ENCODE data around the gene PCSK7. TPM values are rescaled to one million over a fixed set of nuclear protein-coding genes. Genes with fewer than 3 reads are reported as not detected.

The PCSK7 gene
- total RNA-seq, 1 donor from 2014 or later = 50.2 TPM

DNA sequence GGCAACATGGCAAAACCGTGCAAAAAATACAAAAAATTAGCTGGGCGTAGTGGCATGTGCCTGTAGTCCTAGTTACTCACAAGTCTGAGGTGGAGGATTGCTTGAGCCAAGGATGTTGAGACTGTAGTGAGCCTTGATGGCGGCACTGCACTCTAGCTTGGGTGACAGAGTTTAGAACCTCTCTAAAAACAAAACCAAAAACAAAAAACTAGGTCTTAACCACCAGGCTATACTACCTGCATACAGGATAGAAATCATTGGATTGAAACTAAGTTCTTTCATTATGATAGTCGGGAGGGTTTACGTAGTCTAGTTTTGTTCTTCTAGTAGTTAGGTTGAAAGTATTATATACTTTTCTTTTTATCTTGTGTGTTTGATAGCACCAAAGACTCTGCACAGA lies 6.3 kb upstream of the PCSK7 start:
- Histone ChIP-seq H3K9me3 (no peaks in the 10 kb centered on the region), H3K27ac (no peak overlapping the region), H3K27me3 (ENCODE audit: low read depth) (no peaks in the 10 kb centered on the region), H3K36me3 (peaks cover 46% of the 10 kb centered on the region), H3K4me3 (no peak overlapping the region), H3K4me1 (peaks cover 13% of the 10 kb centered on the region)
- TF ChIP-seq, protein P1, sequence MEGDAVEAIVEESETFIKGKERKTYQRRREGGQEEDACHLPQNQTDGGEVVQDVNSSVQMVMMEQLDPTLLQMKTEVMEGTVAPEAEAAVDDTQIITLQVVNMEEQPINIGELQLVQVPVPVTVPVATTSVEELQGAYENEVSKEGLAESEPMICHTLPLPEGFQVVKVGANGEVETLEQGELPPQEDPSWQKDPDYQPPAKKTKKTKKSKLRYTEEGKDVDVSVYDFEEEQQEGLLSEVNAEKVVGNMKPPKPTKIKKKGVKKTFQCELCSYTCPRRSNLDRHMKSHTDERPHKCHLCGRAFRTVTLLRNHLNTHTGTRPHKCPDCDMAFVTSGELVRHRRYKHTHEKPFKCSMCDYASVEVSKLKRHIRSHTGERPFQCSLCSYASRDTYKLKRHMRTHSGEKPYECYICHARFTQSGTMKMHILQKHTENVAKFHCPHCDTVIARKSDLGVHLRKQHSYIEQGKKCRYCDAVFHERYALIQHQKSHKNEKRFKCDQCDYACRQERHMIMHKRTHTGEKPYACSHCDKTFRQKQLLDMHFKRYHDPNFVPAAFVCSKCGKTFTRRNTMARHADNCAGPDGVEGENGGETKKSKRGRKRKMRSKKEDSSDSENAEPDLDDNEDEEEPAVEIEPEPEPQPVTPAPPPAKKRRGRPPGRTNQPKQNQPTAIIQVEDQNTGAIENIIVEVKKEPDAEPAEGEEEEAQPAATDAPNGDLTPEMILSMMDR (IDR thresholded peaks at IDR 0.05) = no peak
- intact Hi-C loops (cut with DNase I) = no loop called here
- DNase-seq = no peak
- ATAC-seq = no peak

DNA sequence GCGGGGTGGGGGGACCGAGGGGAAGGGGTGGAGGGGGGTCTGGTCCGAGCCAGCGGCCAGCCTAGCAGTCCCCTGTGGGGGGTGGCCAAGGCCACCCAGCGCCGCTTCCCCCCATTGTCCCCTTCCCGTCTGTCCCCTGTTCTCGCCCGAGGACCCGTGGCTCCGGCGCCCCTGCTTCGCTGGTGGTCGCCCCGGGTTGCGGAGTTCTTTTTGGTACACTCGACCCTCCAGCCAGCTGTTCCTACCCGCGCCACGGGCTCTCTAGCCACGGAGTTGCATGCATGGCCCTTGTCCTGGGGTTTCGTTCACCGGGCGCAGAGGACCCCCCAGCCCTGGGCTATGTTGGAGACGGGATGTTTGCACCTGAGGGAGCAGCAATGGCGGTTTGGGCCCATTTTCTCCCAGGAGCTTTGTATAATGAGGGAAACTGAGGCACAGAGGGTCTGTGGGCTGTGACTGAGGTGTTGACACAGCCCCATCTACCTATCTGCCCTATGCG lies 1.1 kb upstream of the PCSK7 start:
- Histone ChIP-seq H3K4me3 (peak overlapping the region; percentile 94), H3K27ac (peak overlapping the region; percentile 95), H3K9me3 (no peaks in the 10 kb centered on the region), H3K27me3 (ENCODE audit: low read depth) (no peaks in the 10 kb centered on the region), H3K4me1 (peaks cover 34% of the 10 kb centered on the region), H3K36me3 (peaks cover 28% of the 10 kb centered on the region)
- ATAC-seq (peak; percentile 34 to 35), DNase-seq (peak; percentile 63)
- intact Hi-C loops (cut with DNase I) = no loop called here
- TF ChIP-seq, protein P1 (IDR thresholded peaks at IDR 0.05) = no peak

DNA sequence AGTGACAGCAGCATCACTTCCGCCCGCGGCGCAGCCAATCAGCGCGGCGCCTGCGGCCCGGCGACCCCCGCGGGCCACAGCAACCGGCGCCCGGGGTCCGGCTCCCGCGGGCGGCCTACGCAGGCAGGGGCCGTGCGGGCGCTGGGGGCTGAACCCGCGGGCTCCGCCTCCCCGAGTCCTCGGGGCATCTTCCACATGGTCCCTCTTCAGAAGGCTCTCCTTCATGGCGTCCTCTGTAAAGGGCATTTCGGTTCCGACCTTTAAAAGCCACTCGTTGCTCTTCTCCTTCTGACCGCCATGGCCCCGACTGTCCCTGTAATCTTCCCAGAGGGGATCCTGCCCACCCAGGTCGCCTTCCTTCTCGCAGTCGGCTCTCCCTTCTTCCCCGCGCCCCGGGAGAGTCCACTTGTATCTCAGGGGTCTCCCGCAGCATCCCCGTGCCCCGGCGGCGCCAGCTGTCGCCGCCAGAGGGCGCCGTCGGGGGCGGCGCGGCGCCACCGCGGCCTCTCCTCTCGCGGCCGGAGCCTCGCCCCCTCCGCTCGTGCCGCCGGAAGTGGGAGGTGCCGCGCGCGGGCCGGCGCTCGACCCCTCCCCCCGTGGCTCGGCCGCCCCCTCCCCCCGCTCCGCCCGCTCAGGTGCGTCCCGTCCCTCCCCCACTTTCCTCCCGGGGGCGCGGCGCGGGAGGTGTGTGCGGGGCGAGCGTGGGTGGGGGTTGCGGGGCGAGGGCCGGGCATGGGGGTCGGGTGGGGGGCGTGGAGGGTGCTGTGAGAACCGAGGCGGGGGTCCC lies 412 bp upstream of the PCSK7 start, which contains the start of gene RNF214:
Gene RNF214, plus strand, starts transcription at position 580 of the 787 bp plus-strand sequence. CDS start 1,602 bp downstream, outside the sequence.
- TF ChIP-seq, protein P1 (IDR thresholded peaks at IDR 0.05) = peak; percentile 80
- intact Hi-C loops (cut with DNase I) = no loop called here
- DNase-seq = peak; percentile 81

DNA sequence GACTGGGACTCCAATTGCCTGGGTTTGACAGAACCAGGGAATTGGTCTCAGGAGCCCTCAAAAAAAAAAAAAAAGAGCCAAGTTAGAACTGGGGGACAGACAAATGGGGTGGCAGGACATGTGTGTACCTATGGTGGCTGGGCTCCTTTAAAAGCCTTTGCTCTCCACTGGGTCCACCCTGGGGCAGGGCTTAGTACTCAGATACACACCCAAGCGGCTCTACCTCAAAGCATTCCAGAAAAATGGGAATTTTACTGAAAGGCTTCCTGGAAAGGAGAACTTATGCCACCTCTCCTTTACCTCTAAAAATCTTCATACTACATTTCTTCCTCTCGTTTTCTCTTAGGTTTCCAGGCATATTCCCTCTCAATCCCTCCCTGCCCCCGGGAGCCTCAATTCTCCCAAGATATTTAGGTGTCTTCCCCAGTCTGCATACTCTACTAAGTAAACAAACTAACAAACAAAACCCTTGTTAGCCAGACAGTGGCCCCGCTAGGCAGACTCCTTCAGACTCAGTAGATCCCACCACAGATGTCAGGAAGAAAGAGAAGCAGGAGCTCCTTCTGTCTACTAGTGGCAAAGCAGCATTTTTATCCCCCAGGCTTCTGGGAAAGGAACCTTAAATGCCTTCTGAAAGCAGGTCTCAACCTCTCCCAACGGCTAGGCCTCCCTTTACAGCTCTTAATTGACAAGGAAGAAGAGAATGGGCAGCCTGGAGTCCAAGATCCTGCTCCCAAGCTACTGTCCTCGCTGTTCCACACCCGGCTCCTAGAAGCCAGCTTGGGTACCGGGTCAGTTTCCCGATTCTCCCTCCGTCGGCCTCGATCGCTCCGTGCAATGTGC lies 653 bp downstream of the PCSK7 start:
- TF ChIP-seq, protein P1 (IDR thresholded peaks at IDR 0.05) = no peak
- intact Hi-C loops (cut with DNase I) = no loop called here
- DNase-seq (no peak), ATAC-seq (no peak)
- H3K4me3 ChIP-seq = peak overlapping the region; percentile 94
- no peaks in the 10 kb centered on the region for H3K9me3 ChIP-seq
- no peaks in the 10 kb centered on the region for H3K27me3 ChIP-seq (ENCODE audit: low read depth)
- H3K4me1 ChIP-seq = peaks cover 35% of the 10 kb centered on the region
- peaks cover 38% of the 10 kb centered on the region for H3K36me3 ChIP-seq
- peak overlapping the region; percentile 95 for H3K27ac ChIP-seq

More for the DNA sequence above, 412 bp upstream of the PCSK7 start, which contains the start of gene RNF214:
- no peaks in the 10 kb centered on the region for H3K9me3 ChIP-seq
- peak; percentile 93 to 96 for ATAC-seq
- peak within 1 kb of the TSS; percentile 95 for H3K27ac ChIP-seq
- no peaks in the 10 kb centered on the region for H3K27me3 ChIP-seq (ENCODE audit: low read depth)
- peaks cover 34% of the 10 kb centered on the region for H3K36me3 ChIP-seq
- peak within 1 kb of the TSS; percentile 94 for H3K4me3 ChIP-seq
- peaks cover 34% of the 10 kb centered on the region for H3K4me1 ChIP-seq

DNA sequence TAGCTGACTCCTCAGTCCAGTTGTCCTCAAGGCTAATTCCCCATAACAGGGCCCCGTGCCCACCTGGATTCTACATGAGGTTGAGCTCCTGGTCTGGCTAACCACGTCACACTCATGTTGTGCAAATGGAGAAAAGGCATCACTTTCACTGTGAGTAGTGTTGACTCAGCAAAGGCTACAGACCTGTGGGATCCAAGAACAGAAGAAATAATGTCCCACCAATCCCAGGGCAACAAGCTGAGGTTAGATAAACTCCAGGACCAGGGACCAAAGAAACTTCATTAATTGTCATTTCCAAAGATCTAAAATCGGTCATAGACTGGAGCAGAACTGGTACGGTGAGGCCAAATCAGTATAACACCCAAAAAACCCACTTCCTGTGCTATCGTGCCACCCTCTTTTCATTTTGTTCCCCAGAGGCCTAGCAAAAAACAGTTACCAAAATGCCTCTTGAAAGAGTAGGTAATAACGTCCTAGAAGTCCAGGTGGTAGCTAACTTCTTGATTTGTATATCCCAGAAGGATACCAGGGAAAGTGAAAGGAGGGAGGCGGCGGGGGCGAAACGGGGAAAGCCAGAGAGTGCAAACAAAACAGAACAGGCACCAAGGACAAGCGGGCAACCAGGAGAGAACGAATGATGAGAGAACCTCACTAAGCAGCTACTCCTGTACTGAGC lies 1.4 kb downstream of the PCSK7 start:
- H3K9me3 ChIP-seq = no peaks in the 10 kb centered on the region
- TF ChIP-seq, protein P1 (IDR thresholded peaks at IDR 0.05) = no peak
- intact Hi-C loops (cut with DNase I) = no loop called here
- DNase-seq = no peak
- no peaks in the 10 kb centered on the region for H3K27me3 ChIP-seq (ENCODE audit: low read depth)
- peaks cover 37% of the 10 kb centered on the region for H3K4me1 ChIP-seq
- no peak for ATAC-seq
- H3K4me3 ChIP-seq = peak overlapping the region; percentile 94
- peaks cover 46% of the 10 kb centered on the region for H3K36me3 ChIP-seq
- peak overlapping the region; percentile 95 for H3K27ac ChIP-seq

All from lower lobe of right lung (tissue), 2 donors.